ENCODE measurements around the gene SPATA9. TPM values are rescaled to one million over a fixed set of nuclear protein-coding genes. Genes with fewer than 3 reads are reported as not detected.

Gene SPATA9
- total and polyA plus RNA-seq, 9 of the 15 experiments (the other 6 are each of a cell fraction or from before 2014, with no cell fraction given) = 0.16 to 5.5 (median 0.39) TPM; not detected in 3

- no peak for TF ChIP-seq THAP7 (CRISPR knock-in tag; IDR thresholded peaks at IDR 0.05)
- TF ChIP-seq BRD9 (IDR thresholded peaks at IDR 0.05; ENCODE audit: low read depth, partially characterized antibody) = peak; percentile 88
- no peak for TF ChIP-seq IRF1 (CRISPR knock-in tag; IDR thresholded peaks at IDR 0.05; ENCODE audit: borderline replicate concordance)
- TF ChIP-seq ZNF184 (CRISPR knock-in tag; IDR thresholded peaks at IDR 0.05) = no peak
- no peak for TF ChIP-seq ZNF561 (CRISPR knock-in tag; conservative IDR thresholded peaks at IDR 0.05)
- no peak for TF ChIP-seq ZNF41 (CRISPR knock-in tag; conservative IDR thresholded peaks at IDR 0.05)
- TF ChIP-seq RBM34 (IDR thresholded peaks at IDR 0.05; ENCODE audit: borderline replicate concordance, insufficient read depth, low read length) = no peak
- peak; percentile 27 to 53; a peak in 3 of 4 replicates for TF ChIP-seq MAZ (CRISPR knock-in tag; conservative IDR thresholded peaks at IDR 0.05 in 1 of 2, IDR thresholded peaks at IDR 0.05 in 1 of 2)
- peak; percentile 95 for TF ChIP-seq MEIS2 (IDR thresholded peaks at IDR 0.05; ENCODE audit: partially characterized antibody)
- TF ChIP-seq PREB (CRISPR knock-in tag; IDR thresholded peaks at IDR 0.05) = no peak
- no peak for TF ChIP-seq ZNF280A (IDR thresholded peaks at IDR 0.05; ENCODE audit: low read depth, partially characterized antibody)
- TF ChIP-seq GATAD2A (IDR thresholded peaks at IDR 0.05) = peak; percentile 97
- no peak for TF ChIP-seq ELF4 (CRISPR knock-in tag; IDR thresholded peaks at IDR 0.05)
- no peak for TF ChIP-seq RFX5 (IDR thresholded peaks at IDR 0.05; ENCODE audit: low read depth, low read length)
- 0 out of 2 replicates have a peak, but pooled peaks have one; percentile 17 for TF ChIP-seq ZNF512 (tag; IDR thresholded peaks at IDR 0.05)
- TF ChIP-seq ZNF695 (CRISPR knock-in tag; IDR thresholded peaks at IDR 0.05) = no peak
- TF ChIP-seq CHD2 (IDR thresholded peaks at IDR 0.05; ENCODE audit: low read depth, low read length) = no peak
- TF ChIP-seq PYGO2 (tag; IDR thresholded peaks at IDR 0.05) = no peak
- TF ChIP-seq TCF7L2 (IDR thresholded peaks at IDR 0.05; ENCODE audit: low read depth, low read length) = no peak
- TF ChIP-seq RNF219 (CRISPR knock-in tag; IDR thresholded peaks at IDR 0.05) = no peak
- no peak for TF ChIP-seq NONO (IDR thresholded peaks at IDR 0.05; ENCODE audit: low read depth in 2 of 2, low read length in 1 of 2)
These were observed 29.7 kb upstream of the SPATA9 start (continued) for GRCh38 chr5:95712347-95712958.
